GM18508 (cell line): ENCODE results near the gene DYSF.

ENCODE experiments used
- ATAC-seq: cut with Tn5 transposase; IDR thresholded peaks from one replicate; pipeline ENCODE4 v1.9.1; 2021; ENCODE audit warnings: moderate number of reproducible peaks; ENCODE audit not compliant: insufficient read depth, unreplicated experiment

Gene DYSF

GRCh38 chr2:71562518-71562917 lies 109.2 kb downstream of the DYSF start:
- ATAC-seq: no peak

- ATAC-seq: no peak
These were observed 110.5 kb downstream of the DYSF start for GRCh38 chr2:71563872-71564271.

DNA sequence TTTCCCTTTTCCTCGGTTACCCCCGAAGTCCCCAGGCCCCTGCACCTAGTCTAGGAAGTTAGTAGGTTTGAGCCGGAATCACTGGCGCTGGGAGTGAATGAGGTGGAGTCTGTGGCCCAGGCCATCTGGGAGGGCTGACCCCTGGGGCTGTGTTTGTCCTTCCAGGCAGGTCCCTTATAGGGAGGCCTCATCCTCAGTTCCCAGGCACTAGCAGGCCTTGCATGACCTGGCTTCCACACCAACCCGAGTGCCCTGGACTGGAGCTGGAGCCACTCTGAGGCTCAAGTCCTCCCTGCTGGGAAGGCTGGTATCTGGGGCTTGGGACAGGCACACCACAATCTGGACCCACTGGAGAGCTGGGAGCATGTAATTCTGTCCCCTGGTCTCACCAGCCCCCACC lies 111.0 kb downstream of the DYSF start:
- no peak for ATAC-seq

GRCh38 chr2:71564790-71565189 lies 111.4 kb downstream of the DYSF start:
- ATAC-seq: no peak

GRCh38 chr2:71566372-71566771 lies 113.0 kb downstream of the DYSF start:
- no peak for ATAC-seq

DNA sequence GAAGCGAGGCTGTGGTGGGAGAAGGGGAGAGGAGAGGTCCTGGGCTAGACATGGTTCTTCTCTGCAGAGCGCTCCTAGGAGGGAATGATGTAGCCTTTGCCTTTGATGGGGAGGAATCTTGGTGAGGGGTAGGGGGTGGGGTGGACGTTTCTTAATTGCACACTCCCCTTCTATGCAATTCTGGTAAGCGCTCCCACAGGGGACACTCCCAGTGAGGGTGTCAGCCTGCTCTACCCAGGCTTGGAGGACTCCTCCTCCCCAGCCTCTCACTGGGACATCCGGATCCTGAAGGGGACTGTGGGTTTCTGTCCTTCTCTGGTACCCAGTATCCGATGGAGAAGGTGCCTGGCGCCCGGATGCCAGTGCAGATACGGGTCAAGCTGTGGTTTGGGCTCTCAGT lies 114.3 kb downstream of the DYSF start:
- ATAC-seq: no peak

DNA sequence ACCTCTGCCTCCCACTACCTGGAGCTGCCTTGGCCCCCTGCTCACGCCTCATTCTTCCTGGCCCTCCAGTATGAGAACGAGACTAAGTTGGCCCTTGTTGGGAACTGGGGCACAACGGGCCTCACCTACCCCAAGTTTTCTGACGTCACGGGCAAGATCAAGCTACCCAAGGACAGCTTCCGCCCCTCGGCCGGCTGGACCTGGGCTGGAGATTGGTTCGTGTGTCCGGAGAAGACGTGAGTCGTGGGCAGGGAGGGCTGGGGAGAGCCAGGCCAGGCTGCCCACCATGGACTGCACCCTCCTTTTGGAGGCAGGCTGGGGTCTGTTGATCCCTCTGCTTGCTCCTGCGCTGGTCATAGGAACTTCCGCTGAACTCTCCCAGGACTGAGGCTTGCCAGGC lies 114.7 kb downstream of the DYSF start:
- ATAC-seq: no peak

- no peak for ATAC-seq
These were observed 117.2 kb downstream of the DYSF start for GRCh38 chr2:71570511-71570910.

- no peak for ATAC-seq
These were observed 117.6 kb downstream of the DYSF start for GRCh38 chr2:71570951-71571460.

DNA sequence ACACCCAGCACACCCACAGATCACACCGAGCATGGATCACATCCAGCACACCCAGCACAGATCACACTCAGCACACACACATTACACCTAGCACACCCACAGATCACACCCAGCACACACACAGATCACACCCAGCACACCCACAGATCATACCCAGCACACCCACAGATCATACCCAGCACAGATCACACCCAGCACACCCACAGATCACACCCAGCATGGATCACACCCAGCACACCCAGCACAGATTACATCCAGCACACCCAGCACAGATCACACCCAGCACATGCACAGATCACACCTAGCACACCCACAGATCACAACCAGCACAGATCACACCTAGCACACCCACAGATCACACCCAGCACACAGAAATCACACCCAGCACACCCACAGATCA lies 118.6 kb downstream of the DYSF start:
- ATAC-seq: no peak

- ATAC-seq: no peak
These were observed 122.6 kb downstream of the DYSF start for GRCh38 chr2:71575966-71576365.

- ATAC-seq: no peak
These were observed 123.2 kb downstream of the DYSF start for GRCh38 chr2:71576541-71576940.

DNA sequence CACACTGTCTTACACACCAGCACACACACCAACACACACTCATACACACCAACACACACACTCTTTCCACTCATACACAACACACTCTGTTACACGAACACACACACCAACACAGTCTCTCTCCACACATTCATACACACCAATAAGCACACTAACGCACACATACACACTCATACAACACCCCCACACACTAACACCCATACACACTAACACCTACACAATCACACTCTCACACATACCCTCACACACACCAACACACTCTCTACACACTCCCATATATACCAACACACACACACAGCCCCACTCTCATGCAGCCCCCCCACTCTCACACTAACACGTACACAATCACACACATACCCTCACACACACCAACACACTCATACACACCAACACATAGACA lies 123.8 kb downstream of the DYSF start:
- ATAC-seq: no peak

DNA sequence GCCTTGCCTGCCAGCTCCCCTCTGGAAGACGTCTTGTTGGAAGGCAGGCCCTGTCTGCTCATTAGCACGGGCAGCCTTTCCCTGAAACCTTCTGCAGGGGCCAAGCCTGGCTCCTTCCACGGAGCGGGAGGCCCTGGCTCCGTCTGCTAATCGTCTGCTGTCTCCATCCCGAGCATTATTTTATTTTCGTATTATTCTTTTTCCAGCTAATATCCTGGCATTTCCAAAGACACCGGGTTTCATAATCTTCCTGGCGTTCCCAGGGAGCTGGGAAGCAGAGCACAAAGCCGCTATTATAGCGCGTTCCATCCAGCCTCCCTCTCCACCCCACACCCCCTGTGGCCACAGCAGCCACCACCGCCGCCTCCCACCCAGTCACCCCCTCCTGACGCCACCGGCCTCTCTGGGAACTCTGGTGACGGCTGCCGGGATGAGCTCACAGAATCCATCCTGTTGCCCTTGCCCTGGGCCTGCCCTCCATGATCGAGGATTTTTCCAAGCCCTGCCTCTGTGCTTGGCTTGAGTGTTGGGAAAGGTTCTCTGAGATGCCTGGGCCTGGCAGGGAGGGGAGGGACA lies 125.5 kb downstream of the DYSF start:
- ATAC-seq: no peak

- ATAC-seq: no peak
These were observed 127.7 kb downstream of the DYSF start for GRCh38 chr2:71581026-71581425.

GRCh38 chr2:71583876-71584275 lies 130.5 kb downstream of the DYSF start:
- ATAC-seq: no peak

DNA sequence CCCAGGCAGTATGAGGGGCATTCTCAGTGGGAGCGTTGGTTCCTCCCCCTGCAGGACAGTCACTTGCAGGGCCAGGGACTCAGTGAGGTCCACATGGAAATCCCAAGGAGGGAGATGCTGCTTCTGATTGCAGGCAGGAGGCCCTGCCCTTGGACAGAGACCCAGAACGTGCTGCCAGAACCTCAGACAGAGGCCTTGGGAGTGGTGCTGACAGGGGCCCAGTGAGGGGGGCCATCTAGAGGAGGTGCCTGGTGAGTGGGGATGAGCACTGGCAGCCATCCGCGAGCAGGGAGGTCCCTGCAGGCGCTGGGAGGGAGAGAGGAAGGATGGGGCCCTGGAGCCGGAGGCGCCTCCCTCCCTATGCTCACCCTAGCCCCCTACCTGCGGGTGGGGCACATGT lies 133.1 kb downstream of the DYSF start:
- no peak for ATAC-seq

DNA sequence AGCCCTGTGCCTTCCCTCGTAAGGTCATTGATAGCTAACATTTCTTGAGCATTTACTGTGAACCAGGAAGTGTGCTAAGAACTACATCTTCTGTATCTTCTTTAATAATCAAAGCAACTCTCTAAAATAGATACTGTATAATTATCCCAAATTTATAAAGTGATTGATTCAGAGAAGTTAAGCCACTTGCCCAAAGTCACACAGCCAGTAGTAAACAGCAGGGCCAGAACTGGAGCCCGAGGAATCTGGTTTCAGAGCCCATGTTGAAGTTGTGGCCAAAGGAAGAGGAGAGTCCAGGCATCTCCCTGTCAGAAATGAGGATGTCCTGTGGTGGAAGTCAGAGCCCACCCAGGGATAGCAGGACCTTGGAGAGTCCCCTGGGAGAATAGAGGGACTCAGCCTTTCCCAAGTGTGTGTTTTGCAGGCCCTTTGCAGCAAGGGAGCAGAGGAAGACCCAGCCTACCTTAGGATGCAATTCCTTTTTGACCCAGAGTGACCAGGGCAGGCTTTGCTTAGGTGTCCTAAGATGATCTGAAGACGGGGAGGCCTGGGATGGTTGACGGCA lies 134.2 kb downstream of the DYSF start:
- no peak for ATAC-seq

DNA sequence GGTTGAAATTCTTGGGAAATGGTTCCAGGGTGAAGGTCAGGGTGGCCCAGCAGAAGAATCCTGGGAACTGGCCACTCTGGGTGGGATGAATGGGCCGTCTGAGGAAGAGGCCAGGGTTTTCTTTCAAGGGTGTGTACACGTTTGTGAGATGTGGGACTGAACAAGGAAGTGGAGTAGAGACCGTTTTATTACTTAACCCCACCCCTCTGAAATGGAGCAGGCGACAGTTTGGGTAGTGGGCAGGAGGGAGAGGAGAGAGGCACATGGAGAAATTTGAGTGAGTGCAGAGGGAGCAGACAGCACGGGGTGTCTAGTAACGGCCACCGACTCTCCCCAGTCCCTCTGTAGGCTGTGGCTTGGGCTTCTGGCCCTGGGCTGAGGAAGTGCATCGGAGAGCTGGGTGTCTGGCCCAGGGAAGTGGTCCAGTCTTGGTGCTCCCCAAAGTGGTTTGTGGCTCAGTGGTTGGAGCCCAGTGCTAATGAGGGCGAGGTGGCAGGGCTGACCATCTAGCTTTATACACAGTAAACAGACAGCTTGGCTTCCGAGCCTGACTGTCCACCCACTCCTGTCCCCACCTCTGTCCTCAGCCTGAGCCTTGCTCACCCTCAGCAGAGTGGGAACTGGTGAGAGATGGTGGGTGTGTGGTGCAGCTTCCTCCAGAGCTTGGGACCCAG lies 135.3 kb downstream of the DYSF start:
- no peak for ATAC-seq

DNA sequence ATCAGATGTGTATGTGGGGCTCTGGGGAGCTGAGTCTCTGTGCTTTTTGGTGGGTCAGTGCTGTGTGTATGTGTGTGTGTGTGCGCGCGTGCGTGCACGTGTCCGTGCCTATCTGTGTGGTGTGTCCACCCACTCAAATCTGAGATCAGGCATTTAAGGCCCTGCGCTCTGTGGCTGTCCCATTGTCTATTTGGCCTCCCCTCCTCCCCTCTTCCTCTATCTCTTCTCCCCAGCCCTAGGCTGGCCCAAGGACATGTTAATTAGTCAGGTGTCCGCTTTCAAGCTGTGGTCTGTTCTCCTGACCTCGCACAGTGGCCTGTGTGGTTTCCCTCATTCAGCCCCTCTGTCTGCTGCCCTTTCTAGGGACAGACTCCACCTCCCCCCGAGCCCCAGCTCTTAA lies 136.4 kb downstream of the DYSF start:
- no peak for ATAC-seq

GRCh38 chr2:71591044-71591443 lies 137.7 kb downstream of the DYSF start:
- ATAC-seq: no peak

DNA sequence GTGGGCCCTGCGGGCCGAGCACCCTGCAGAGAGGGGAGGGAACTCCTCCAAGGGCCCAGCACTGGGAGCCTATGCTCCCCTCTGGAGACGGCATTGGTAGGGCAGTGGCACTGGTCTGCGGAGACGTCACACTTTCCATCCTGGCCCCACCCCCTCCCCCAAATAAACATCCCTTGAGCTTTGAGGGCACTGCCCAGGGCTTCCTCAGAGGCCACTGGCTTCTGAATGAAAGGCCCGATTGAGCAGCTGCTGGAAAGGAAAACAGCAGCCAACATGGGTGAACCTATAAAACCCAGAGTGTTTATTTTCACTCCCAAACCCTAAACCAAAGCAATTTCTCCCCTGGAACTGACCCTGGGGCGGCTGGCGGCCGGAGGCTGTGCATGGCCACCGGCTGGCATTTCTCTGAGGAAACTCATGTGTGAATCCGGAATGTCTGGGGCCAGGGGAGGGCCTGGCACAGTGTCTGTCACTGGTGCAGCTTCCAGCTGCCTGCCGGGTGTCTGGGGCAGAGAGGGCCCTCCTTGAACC lies 138.9 kb downstream of the DYSF start:
- no peak for ATAC-seq
